HepG2 (cell line): ENCODE measurements around the gene CNTNAP1. TPM values are rescaled to one million over a fixed set of nuclear protein-coding genes. Genes with fewer than 3 reads are reported as not detected.

Source experiments
- ATAC-seq: fragments of 200-7000 bp; cut with Tn5 transposase; 3 replicates; pipeline ENCODE4 v1.9.1; 2020; ENCODE audit warnings: mild to moderate bottlenecking, moderate library complexity
- BruUV-seq: library from RNA; stranded (reverse); fragments of 400-500 nt; replicated peaks from 2 replicates; lab custom pipeline; 2021; lab: Mats Ljungman, UMichigan
- CTCF ChIA-PET: fragments of 300-600 bp; formaldehyde crosslinking; extraction: SDS; loops from one replicate; lab custom pipeline; 2021; ENCODE audit warnings: low total read pairs, inconsistent platforms, low intra/inter-chr PET ratio; lab: Yijun Ruan, JAX
- POLR2A ChIA-PET: fragments of 350-600 bp; sonication (Branson Sonifier 250); formaldehyde crosslinking; loops from one replicate; lab custom pipeline; 2020; ENCODE audit warnings: antibody characterized with exemption, inconsistent platforms; lab: Yijun Ruan, JAX
- DNase-seq: peaks from one replicate; pipeline ENCODE4 v3.0.0-alpha.2; 2015; ENCODE audit warnings: low spot score
- FAIRE-seq: peaks from 3 replicates; lab custom pipeline; 2011; peaks lifted over from hg19 to GRCh38; lab: Jason Lieb, UNC
- H2AFZ ChIP-seq: one replicate; pipeline ENCODE4 v1.6.1; 2011; ENCODE audit warnings: low read length, inconsistent platforms
- H3K27ac ChIP-seq: fragments of 300-600 bp; 3 replicates; pipeline ENCODE4 v1.8.0; 2011; ENCODE audit warnings: mixed run types, mild to moderate bottlenecking, mixed read lengths, low read length, inconsistent platforms; ENCODE audit not compliant: insufficient read depth; ENCODE audit errors: extremely low read length
- H3K27me3 ChIP-seq, 2 experiments: fragments of 200-600 bp in 1 of 2; 2 replicates in 1 of 2; 3 replicates in 1 of 2; pipeline versions ENCODE4 v1.6.0 to v1.8.0; 2011; ENCODE audit warnings: low read length in 2 of 2, mild to moderate bottlenecking in 2 of 2, moderate library complexity in 2 of 2, inconsistent platforms in 1 of 2; ENCODE audit not compliant: insufficient read depth in 2 of 2, control insufficient read depth in 1 of 2
- H3K36me3 ChIP-seq, 2 experiments: fragments of 200-600 bp in 1 of 2; replicated peaks in 1 of 2; 2 replicates in 1 of 2; 3 replicates in 1 of 2; pipeline versions ENCODE4 v1.5.1 to v1.8.0; 2011; ENCODE audit warnings: low read length in 2 of 2, inconsistent platforms in 1 of 2; ENCODE audit not compliant: insufficient read depth in 2 of 2, control insufficient read depth in 1 of 2
- H3K4me1 ChIP-seq: 2 replicates; pipeline ENCODE4 v1.5.1; 2012; ENCODE audit warnings: low read length, inconsistent platforms; ENCODE audit not compliant: insufficient read depth
- H3K4me2 ChIP-seq: 2 replicates; pipeline ENCODE4 v1.6.0; 2011; ENCODE audit warnings: low read depth, low read length, inconsistent platforms
- H3K4me3 ChIP-seq, 3 experiments: fragments of 200-600 bp in 1 of 3; sonication (generic), shearing (Covaris generic) in 1 of 3; replicated peaks in 1 of 3; 2 replicates each; pipeline ENCODE4 v1.5.1; 2011 to 2016; ENCODE audit warnings: low read length in 3 of 3, inconsistent platforms in 2 of 3, low read depth in 2 of 3, mild to moderate bottlenecking in 2 of 3, control low read depth in 1 of 3, mixed read lengths in 1 of 3; ENCODE audit not compliant: insufficient read depth in 1 of 3
- H3K79me2 ChIP-seq: one replicate; pipeline ENCODE4 v1.6.1; 2011; ENCODE audit warnings: low read length, inconsistent platforms; ENCODE audit not compliant: insufficient read depth
- H3K9ac ChIP-seq: 2 replicates; pipeline ENCODE4 v1.6.0; 2011; ENCODE audit warnings: mild to moderate bottlenecking, low read depth, low read length, inconsistent platforms; ENCODE audit not compliant: insufficient read depth
- H3K9me3 ChIP-seq: 2 replicates; pipeline ENCODE4 v1.5.1; 2012; ENCODE audit warnings: mild to moderate bottlenecking, low read length
- H4K20me1 ChIP-seq: 2 replicates; pipeline ENCODE4 v1.6.0; 2011; ENCODE audit warnings: inconsistent platforms, mild to moderate bottlenecking, low read length, moderate library complexity; ENCODE audit not compliant: insufficient read depth
- ARHGAP35 ChIP-seq: sonication (generic); formaldehyde crosslinking; IDR thresholded peaks from 2 replicates; pipeline ENCODE4 v1.9.0; 2022; ENCODE audit warnings: mild to moderate bottlenecking, inconsistent platforms, moderate library complexity, missing genetic modification reagents, borderline replicate concordance
- IRX3 ChIP-seq: sonication (generic); formaldehyde crosslinking; IDR thresholded peaks from 2 replicates; pipeline ENCODE4 v1.8.1; 2023; ENCODE audit warnings: mild to moderate bottlenecking, low read depth, missing genetic modification reagents, borderline replicate concordance
- MAF1 ChIP-seq: sonication (generic); formaldehyde crosslinking; IDR thresholded peaks from 2 replicates; pipeline ENCODE4 v1.5.0; 2020; ENCODE audit warnings: missing genetic modification reagents, borderline replicate concordance
- NAIF1 ChIP-seq: sonication (generic); formaldehyde crosslinking; IDR thresholded peaks from 2 replicates; pipeline ENCODE4 v1.5.0; 2020; ENCODE audit warnings: mild to moderate bottlenecking, missing genetic modification reagents, borderline replicate concordance
- NFATC3 ChIP-seq: sonication (generic); formaldehyde crosslinking; IDR thresholded peaks from 2 replicates; pipeline ENCODE4 v1.5.1; 2020; ENCODE audit warnings: mild to moderate bottlenecking, missing genetic modification reagents
- RAD51 ChIP-seq: fragments of 450-650 bp; IDR thresholded peaks from 2 replicates; pipeline ENCODE4 v1.6.1; 2016; ENCODE audit warnings: borderline replicate concordance
- RARG ChIP-seq: sonication (generic); formaldehyde crosslinking; IDR thresholded peaks from 2 replicates; pipeline ENCODE4 v1.4.0; 2020; ENCODE audit warnings: low read depth, mild to moderate bottlenecking, missing genetic modification reagents
- REXO4 ChIP-seq: sonication (generic); formaldehyde crosslinking; IDR thresholded peaks from 2 replicates; pipeline ENCODE4 v1.8.0; 2022; ENCODE audit warnings: missing genetic modification reagents, mild to moderate bottlenecking, borderline replicate concordance
- RFX5 ChIP-seq: IDR thresholded peaks from 2 replicates; pipeline ENCODE4 v1.6.1; 2011; ENCODE audit warnings: low read depth, low read length, improper control_type of control experiment
- SP4 ChIP-seq: sonication (generic); formaldehyde crosslinking; IDR thresholded peaks from 2 replicates; pipeline ENCODE4 v1.8.1; 2023; ENCODE audit warnings: mild to moderate bottlenecking, missing genetic modification reagents
- SRSF4 ChIP-seq: fragments of 200-400 bp; formaldehyde crosslinking; IDR thresholded peaks from one replicate; pipeline ENCODE4 v1.6.1; 2018; ENCODE audit warnings: mild to moderate bottlenecking, low read depth, low read length, moderate library complexity; ENCODE audit not compliant: poor library complexity, severe bottlenecking
- ZBED4 ChIP-seq: sonication (generic); formaldehyde crosslinking; IDR thresholded peaks from 2 replicates; pipeline ENCODE4 v1.4.0; 2020; ENCODE audit warnings: missing genetic modification reagents, borderline replicate concordance
- ZMYM2 ChIP-seq: sonication (generic); formaldehyde crosslinking; IDR thresholded peaks from 2 replicates; pipeline ENCODE4 v1.8.0; 2022; ENCODE audit warnings: mild to moderate bottlenecking, missing genetic modification reagents
- ZNF124 ChIP-seq: sonication (generic); formaldehyde crosslinking; IDR thresholded peaks from 2 replicates; pipeline ENCODE4 v1.4.0; 2020; ENCODE audit warnings: missing genetic modification reagents
- ZNF205 ChIP-seq: IDR thresholded peaks from 2 replicates; pipeline ENCODE4 v1.6.1; 2018; ENCODE audit warnings: missing biosample characterization, missing genetic modification reagents
- ZNF468 ChIP-seq: sonication (generic); formaldehyde crosslinking; IDR thresholded peaks from 2 replicates; pipeline ENCODE4 v1.8.0; 2022; ENCODE audit warnings: mild to moderate bottlenecking, moderate library complexity, missing genetic modification reagents
- ZNF556 ChIP-seq: sonication (generic); formaldehyde crosslinking; IDR thresholded peaks from 2 replicates; pipeline ENCODE4 v1.4.0; 2020; ENCODE audit warnings: mild to moderate bottlenecking, missing genetic modification reagents, borderline replicate concordance
- ZNF572 ChIP-seq: sonication (generic); formaldehyde crosslinking; IDR thresholded peaks from 2 replicates; pipeline ENCODE4 v1.5.1; 2020; ENCODE audit warnings: mild to moderate bottlenecking, missing genetic modification reagents
- ZNF788 ChIP-seq: sonication (generic); formaldehyde crosslinking; IDR thresholded peaks from 2 replicates; pipeline ENCODE4 v1.5.0; 2020; ENCODE audit warnings: mild to moderate bottlenecking, missing genetic modification reagents, borderline replicate concordance
- WGBS: methylation state at CpG from one replicate; pipeline ENCODE4 v1.1.6; 2017; ENCODE audit warnings: low lambda C conversion rate; 5-methylcytosine and 5-hydroxymethylcytosine counted together
- in situ Hi-C: cut with HindIII; loops from 2 replicates; pipeline ENCODE4 v1.10.0; 2017; ENCODE audit warnings: low pct_unique_long_range_greater_than_20kb; ENCODE audit not compliant: extremely low pct_ligation_motif_present
- intact Hi-C: fragments of 100-400 bp; cut with micrococcal nuclease; formaldehyde crosslinking; loops from one replicate; pipeline ENCODE4 v1.10.0; 2022; ENCODE audit not compliant: unreplicated experiment
- polyA plus RNA-seq, 8 experiments: library from polyadenylated mRNA; depleted of rRNA in 3 of 8; stranded (reverse) in 7 of 8; unstranded in 1 of 8; fragments of >200 nt; fragmentation: Illumina TruSeq in 4 of 8; extraction: Trizol in 4 of 8; gene quantifications; 2 replicates each; pipeline versions ENCODE4 v1.2.1 to v1.2.3, GENCODE V29; 2011 to 2016; ENCODE audit warnings: low read depth in 4 of 8, missing spikeins in 1 of 8, mixed read lengths in 1 of 8; ENCODE audit not compliant: insufficient read depth in 1 of 8
- total RNA-seq, 5 experiments: library from RNA; depleted of rRNA; stranded (reverse); fragments of >200 nt; fragmentation: Illumina TruSeq; extraction: Trizol; gene quantifications; 2 replicates each; pipeline ENCODE4 v1.2.3, GENCODE V29; 2016; ENCODE audit warnings: low read depth in 1 of 5

The CNTNAP1 gene
- total and polyA plus RNA-seq, 2 of the 13 experiments (the other 11 are each of a cell fraction or from before 2014, with no cell fraction given) = 4.5 to 7.7 TPM

- peak; percentile 84; the same call in 1 of the 2 replicates for TF ChIP-seq ZNF468 (CRISPR knock-in tag)
- TF ChIP-seq ARHGAP35 (CRISPR knock-in tag) = peak; percentile 82; the same call in 1 of the 2 replicates
Measured at GRCh38 chr17:42682722-42683403, 532 bp downstream of the CNTNAP1 start (continued).

GRCh38 chr17:42683407-42684034, 1.2 kb downstream of the CNTNAP1 start:
- peak overlapping the region; percentile 84 for H3K4me2 ChIP-seq
- no peaks in the 10 kb centered on the region for H4K20me1 ChIP-seq
- 0 out of 2 replicates have a peak overlapping the region, but pooled peaks have one; percentile 63 for H3K9ac ChIP-seq
- H3K9me3 ChIP-seq = no peaks in the 10 kb centered on the region
- peak overlapping the region; percentile 48 for H3K27ac ChIP-seq
- 95% methylated on average over 25 of the region's 25 CpGs for WGBS
- ATAC-seq = no peak
- H3K27me3 ChIP-seq = no peaks in the 10 kb centered on the region
- DNase-seq = no peak
- H3K4me3 ChIP-seq = peak overlapping the region; percentile 65 to 91 (median 80); a peak in 5 of 6 replicates
- POLR2A ChIA-PET = interaction anchor here (0.8 to 2.3 kb wide), 11 partner anchors 10 to 141 kb away, joined by 3 to 24 read pairs (median 6); partner anchors contain the start of genes BECN1, PSMC3IP, RETREG3 and TUBG1
- CTCF ChIA-PET = no interaction called here
- H3K36me3 ChIP-seq = no peaks in the 10 kb centered on the region; a peak in 1 of 5 replicates
- no peak overlapping the region for H2AFZ ChIP-seq
- no peaks in the 10 kb centered on the region for H3K79me2 ChIP-seq
- peaks cover 42% of the 10 kb centered on the region for H3K4me1 ChIP-seq
- in situ Hi-C loops = no loop called here
- intact Hi-C loops = no loop called here
- no TSS peak for BruUV-seq
- no peak for FAIRE-seq
- TF ChIP-seq NAIF1 (CRISPR knock-in tag) (no peak), RAD51 (no peak), MAF1 (no peak), REXO4 (CRISPR knock-in tag) (no peak), ZNF556 (CRISPR knock-in tag) (no peak), RARG (no peak), ZNF572 (CRISPR knock-in tag) (peak; percentile 5; the same call in 1 of the 2 replicates), ZNF205 (CRISPR knock-in tag) (no peak), SRSF4 (no peak), IRX3 (0 out of 2 replicates have a peak, but pooled peaks have one; percentile 4), ZBED4 (CRISPR knock-in tag) (no peak), ZNF788 (CRISPR knock-in tag) (peak; percentile 22; the same call in 1 of the 2 replicates), ZNF124 (CRISPR knock-in tag) (no peak), ZMYM2 (CRISPR knock-in tag) (no peak), NFATC3 (no peak), RFX5 (no peak), SP4 (CRISPR knock-in tag) (0 out of 2 replicates have a peak, but pooled peaks have one; percentile 43)
